Tibial nerve (tissue), 3 donors: ENCODE data around the gene PGAP3.

Experiments
- POLR2A ChIP-seq, 2 donors: fragments of 450-650 bp; IDR thresholded peaks; one replicate each; pipeline ENCODE4 v1.6.1; 2017; ENCODE audit warnings: antibody characterized with exemption in 2 of 2, mild to moderate bottlenecking in 2 of 2, moderate library complexity in 2 of 2
- TF ChIP-seq, protein P1 (sequence below), 5 experiments: fragments of 200-600 bp in 3 of 5; fragments of 450-650 bp in 2 of 5; sonication (generic) in 3 of 5; IDR thresholded peaks; one replicate each; pipeline ENCODE4 v1.5.1; 2016 to 2019; ENCODE audit warnings: antibody characterized with exemption in 5 of 5, mild to moderate bottlenecking in 3 of 5, moderate library complexity in 2 of 5

DNA sequence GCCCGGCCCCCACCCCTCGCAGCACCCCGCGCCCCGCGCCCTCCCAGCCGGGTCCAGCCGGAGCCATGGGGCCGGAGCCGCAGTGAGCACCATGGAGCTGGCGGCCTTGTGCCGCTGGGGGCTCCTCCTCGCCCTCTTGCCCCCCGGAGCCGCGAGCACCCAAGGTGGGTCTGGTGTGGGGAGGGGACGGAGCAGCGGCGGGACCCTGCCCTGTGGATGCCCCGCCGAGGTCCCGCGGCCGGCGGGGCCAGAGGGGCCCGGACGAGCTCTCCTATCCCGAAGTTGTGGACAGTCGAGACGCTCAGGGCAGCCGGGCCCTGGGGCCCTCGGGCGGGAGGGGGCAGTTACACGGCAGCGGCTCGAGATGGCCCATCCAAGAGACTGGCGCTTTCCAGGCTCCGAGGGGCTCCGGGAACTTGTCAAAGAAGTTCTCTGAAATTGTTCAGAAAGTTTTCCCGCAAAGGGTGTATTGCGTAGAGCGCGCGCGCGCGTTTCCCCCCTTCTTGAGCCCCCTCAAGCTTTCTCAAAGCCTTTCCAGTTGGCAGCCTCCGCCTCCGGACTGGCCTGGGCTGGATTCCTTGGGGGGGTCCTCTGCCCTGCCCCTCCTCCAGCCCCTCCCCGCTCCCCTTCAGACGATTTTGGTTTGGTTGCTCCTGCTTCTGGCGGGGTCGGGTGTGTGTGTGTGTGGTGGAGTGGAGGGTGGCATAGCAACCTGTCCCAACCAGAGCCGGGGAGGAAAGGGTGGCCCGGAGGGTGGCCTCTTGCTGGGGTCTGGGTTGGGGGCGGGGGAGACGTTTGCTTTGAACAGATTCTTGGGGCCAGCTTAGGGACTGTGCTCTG lies 12.5 kb upstream of the PGAP3 start:
- TF ChIP-seq, protein P1, sequence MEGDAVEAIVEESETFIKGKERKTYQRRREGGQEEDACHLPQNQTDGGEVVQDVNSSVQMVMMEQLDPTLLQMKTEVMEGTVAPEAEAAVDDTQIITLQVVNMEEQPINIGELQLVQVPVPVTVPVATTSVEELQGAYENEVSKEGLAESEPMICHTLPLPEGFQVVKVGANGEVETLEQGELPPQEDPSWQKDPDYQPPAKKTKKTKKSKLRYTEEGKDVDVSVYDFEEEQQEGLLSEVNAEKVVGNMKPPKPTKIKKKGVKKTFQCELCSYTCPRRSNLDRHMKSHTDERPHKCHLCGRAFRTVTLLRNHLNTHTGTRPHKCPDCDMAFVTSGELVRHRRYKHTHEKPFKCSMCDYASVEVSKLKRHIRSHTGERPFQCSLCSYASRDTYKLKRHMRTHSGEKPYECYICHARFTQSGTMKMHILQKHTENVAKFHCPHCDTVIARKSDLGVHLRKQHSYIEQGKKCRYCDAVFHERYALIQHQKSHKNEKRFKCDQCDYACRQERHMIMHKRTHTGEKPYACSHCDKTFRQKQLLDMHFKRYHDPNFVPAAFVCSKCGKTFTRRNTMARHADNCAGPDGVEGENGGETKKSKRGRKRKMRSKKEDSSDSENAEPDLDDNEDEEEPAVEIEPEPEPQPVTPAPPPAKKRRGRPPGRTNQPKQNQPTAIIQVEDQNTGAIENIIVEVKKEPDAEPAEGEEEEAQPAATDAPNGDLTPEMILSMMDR (IDR thresholded peaks at IDR 0.05) = no peak
- no peak for TF ChIP-seq POLR2A (IDR thresholded peaks at IDR 0.05)
